Upper lobe of left lung (tissue), 6 donors: ENCODE measurements around the gene B3GLCT. TPM values are rescaled to one million over a fixed set of nuclear protein-coding genes. Genes with fewer than 3 reads are reported as not detected.

Source experiments
- ATAC-seq, 2 donors: fragments of 200-7000 bp; cut with Tn5 transposase; one replicate each; pipeline ENCODE4 v1.9.1; 2022; ENCODE audit warnings: mild to moderate bottlenecking in 2 of 2, moderate library complexity in 2 of 2; ENCODE audit not compliant: low FRiP score in 2 of 2
- DNase-seq, 2 donors: peaks; one replicate each; pipeline ENCODE4 v3.0.0-alpha.2; 2019 to 2020
- H3K27ac ChIP-seq, 4 donors: fragments of 200-600 bp; sonication (generic); one replicate each; pipeline ENCODE4 v1.5.1; 2016 to 2019
- H3K27me3 ChIP-seq, 4 donors: fragments of 200-600 bp; sonication (generic); one replicate each; pipeline ENCODE4 v1.5.1; 2017 to 2019
- H3K36me3 ChIP-seq, 4 donors: fragments of 200-600 bp; sonication (generic); one replicate each; pipeline ENCODE4 v1.5.1; 2016 to 2019
- H3K4me1 ChIP-seq, 4 donors: fragments of 200-600 bp; sonication (generic); one replicate each; pipeline ENCODE4 v1.5.1; 2018 to 2019
- H3K4me3 ChIP-seq, 4 donors: fragments of 200-600 bp; sonication (generic); one replicate each; pipeline ENCODE4 v1.5.1; 2017 to 2019; ENCODE audit warnings: mild to moderate bottlenecking in 2 of 4, moderate library complexity in 1 of 4
- H3K9me3 ChIP-seq, 4 donors: fragments of 200-600 bp; sonication (generic); one replicate each; pipeline ENCODE4 v1.5.1; 2018 to 2019
- CTCF ChIP-seq, 6 experiments: fragments of 450-650 bp in 4 of 6; fragments of 200-600 bp in 2 of 6; sonication (generic) in 2 of 6; IDR thresholded peaks; one replicate each; pipeline ENCODE4 v1.5.1; 2016 to 2019; ENCODE audit warnings: antibody characterized with exemption in 6 of 6
- EP300 ChIP-seq, 4 donors: sonication (generic); formaldehyde crosslinking; IDR thresholded peaks; one replicate each; pipeline ENCODE4 v1.5.1; 2017; ENCODE audit warnings: antibody characterized with exemption in 4 of 4, control low read depth in 2 of 4
- POLR2A ChIP-seq, 4 donors: fragments of 450-650 bp; IDR thresholded peaks; one replicate each; pipeline ENCODE4 v1.5.1; 2016 to 2017; ENCODE audit warnings: antibody characterized with exemption in 4 of 4, mild to moderate bottlenecking in 2 of 4
- POLR2AphosphoS5 ChIP-seq, 2 donors: sonication (generic); formaldehyde crosslinking; IDR thresholded peaks; one replicate each; pipeline ENCODE4 v1.5.1; 2017; ENCODE audit warnings: antibody characterized with exemption in 2 of 2
- WGBS, 2 donors: methylation state at CpG; one replicate each; pipeline ENCODE4 v1.1.5; 2017 to 2018; 5-methylcytosine and 5-hydroxymethylcytosine counted together
- total RNA-seq, 6 donors: library from RNA; depleted of rRNA in 4 of 6; stranded (reverse); fragments of >200 nt in 4 of 6; gene quantifications; one replicate each; pipeline versions ENCODE4 v1.1.0 to v1.2.1, GENCODE V29; 2016 to 2021
- donor health status: DM: no; HTN: no; CAD: no; lungs with moderate emphysema.
- donor health status: DM: no; HTN: yes; CAD: no; lungs with severe emphysema.

B3GLCT gene
- total RNA-seq, 6 donors from 2014 or later: 1.0 to 8.2 (median 5.2) TPM

GRCh38 chr13:31355001-31355400 is 155.2 kb downstream of the B3GLCT start:
- WGBS, 2 donors: 83 to 86% methylated on average over 1 of the region's 1 CpG
- no peak overlapping the region for H3K4me3 ChIP-seq
- no peaks in the 10 kb centered on the region for H3K27me3 ChIP-seq
- no peak for ATAC-seq
- DNase-seq: no peak
- H3K27ac ChIP-seq: no peak overlapping the region
- no peaks in the 10 kb centered on the region for H3K36me3 ChIP-seq
- H3K9me3 ChIP-seq: peaks cover 0 to 13% (median 11%) of the 10 kb centered on the region in 4 donors
- no peak for TF ChIP-seq CTCF (IDR thresholded peaks at IDR 0.05)
- TF ChIP-seq POLR2AphosphoS5 (IDR thresholded peaks at IDR 0.05): no peak
- no peak for TF ChIP-seq EP300 (IDR thresholded peaks at IDR 0.05)
- no peak for TF ChIP-seq POLR2A (IDR thresholded peaks at IDR 0.05)
- H3K4me1 ChIP-seq: no peaks in the 10 kb centered on the region

DNA sequence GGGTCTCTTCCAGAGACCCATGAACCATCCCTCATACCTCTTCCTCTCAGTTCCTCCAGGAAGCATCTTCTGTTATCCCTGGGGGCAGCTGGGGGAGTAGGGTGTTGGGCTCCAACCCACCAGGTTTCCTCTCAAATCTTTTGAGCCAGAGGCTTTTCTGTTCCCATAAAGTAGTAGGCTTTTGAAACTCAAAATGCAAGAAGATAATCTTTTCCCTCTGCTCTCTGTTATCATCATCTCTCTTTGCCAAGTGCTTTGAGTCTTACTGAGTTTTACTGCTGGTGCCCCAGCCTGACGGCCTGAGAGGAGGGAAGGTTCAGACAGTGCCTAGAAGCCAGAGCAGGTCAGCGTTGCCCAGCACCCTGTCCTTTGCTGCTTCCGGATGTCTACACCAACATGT is 157.2 kb downstream of the B3GLCT start:
- Histone ChIP-seq H3K27ac (no peak overlapping the region), H3K4me3 (no peak overlapping the region), H3K27me3 (no peaks in the 10 kb centered on the region), H3K9me3 (peaks cover 0 to 13% (median 11%) of the 10 kb centered on the region in 4 donors), H3K4me1 (no peaks in the 10 kb centered on the region), H3K36me3 (no peaks in the 10 kb centered on the region)
- ATAC-seq (no peak), DNase-seq (no peak)
- WGBS, 2 donors: 84 to 86% methylated on average over 3 of the region's 3 CpGs
- TF ChIP-seq EP300 (IDR thresholded peaks at IDR 0.05) (no peak), POLR2A (IDR thresholded peaks at IDR 0.05) (no peak)

DNA sequence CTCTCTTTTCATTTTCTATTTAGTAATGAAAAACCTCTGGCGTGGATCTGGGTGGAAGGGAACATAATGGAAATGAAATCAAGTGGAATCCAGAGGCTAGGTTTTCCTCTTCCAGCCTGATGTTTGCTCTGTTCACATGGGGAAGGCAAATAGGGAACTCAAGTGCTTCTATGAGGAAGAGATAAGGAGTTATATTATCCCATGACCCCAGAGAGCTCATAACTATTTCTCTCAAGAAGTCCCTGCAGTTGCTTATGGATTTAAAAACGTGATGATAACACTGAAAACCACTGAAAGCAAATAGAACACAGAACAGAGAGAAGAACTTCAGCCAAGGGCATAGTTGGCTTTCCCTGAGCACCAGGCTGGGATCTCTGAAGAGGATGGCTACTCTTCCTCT is 157.8 kb downstream of the B3GLCT start:
- no peak for DNase-seq
- no peak overlapping the region for H3K27ac ChIP-seq
- WGBS, 2 donors: 28 to 40% methylated on average over 2 of the region's 2 CpGs
- no peaks in the 10 kb centered on the region for H3K4me1 ChIP-seq
- H3K9me3 ChIP-seq: peaks cover 0 to 13% (median 11%) of the 10 kb centered on the region in 4 donors
- no peak for TF ChIP-seq CTCF (IDR thresholded peaks at IDR 0.05)
- no peak for TF ChIP-seq POLR2A (IDR thresholded peaks at IDR 0.05)
- TF ChIP-seq EP300 (IDR thresholded peaks at IDR 0.05): no peak
- no peak for TF ChIP-seq POLR2AphosphoS5 (IDR thresholded peaks at IDR 0.05)
- no peak for ATAC-seq
- no peak overlapping the region for H3K4me3 ChIP-seq
- H3K36me3 ChIP-seq: no peaks in the 10 kb centered on the region
- H3K27me3 ChIP-seq: no peaks in the 10 kb centered on the region

DNA sequence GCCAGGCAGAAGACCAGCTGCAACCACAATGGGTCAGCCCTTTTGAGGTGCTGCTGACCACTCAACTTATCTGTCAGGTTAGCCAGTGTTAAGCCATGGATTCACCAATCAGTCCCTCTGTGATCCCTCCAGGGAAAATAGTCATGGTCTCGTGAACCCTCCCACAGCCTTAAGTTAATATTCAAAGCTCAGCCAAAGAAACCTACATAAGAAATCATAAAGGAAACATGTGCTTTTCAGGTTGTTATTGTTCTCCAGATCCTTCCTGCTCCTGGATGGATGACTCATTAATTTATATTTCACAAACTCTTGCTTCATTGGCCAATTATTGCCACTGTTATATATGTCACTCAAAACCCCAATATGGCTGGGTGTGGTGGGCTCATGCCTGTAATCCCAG is 161.9 kb downstream of the B3GLCT start:
- no peaks in the 10 kb centered on the region for H3K4me1 ChIP-seq
- 57 to 64% methylated on average over 1 of the region's 1 CpG for WGBS, 2 donors
- no peak for TF ChIP-seq POLR2AphosphoS5 (IDR thresholded peaks at IDR 0.05)
- TF ChIP-seq EP300 (IDR thresholded peaks at IDR 0.05): no peak
- TF ChIP-seq CTCF (IDR thresholded peaks at IDR 0.05): no peak
- TF ChIP-seq POLR2A (IDR thresholded peaks at IDR 0.05): no peak
- ATAC-seq (no peak), DNase-seq (no peak)
- H3K36me3 ChIP-seq: no peaks in the 10 kb centered on the region
- H3K27ac ChIP-seq: no peak overlapping the region
- peaks cover 4 to 21% (median 11%) of the 10 kb centered on the region in 4 donors for H3K9me3 ChIP-seq
- no peak overlapping the region for H3K4me3 ChIP-seq
- no peaks in the 10 kb centered on the region for H3K27me3 ChIP-seq

DNA sequence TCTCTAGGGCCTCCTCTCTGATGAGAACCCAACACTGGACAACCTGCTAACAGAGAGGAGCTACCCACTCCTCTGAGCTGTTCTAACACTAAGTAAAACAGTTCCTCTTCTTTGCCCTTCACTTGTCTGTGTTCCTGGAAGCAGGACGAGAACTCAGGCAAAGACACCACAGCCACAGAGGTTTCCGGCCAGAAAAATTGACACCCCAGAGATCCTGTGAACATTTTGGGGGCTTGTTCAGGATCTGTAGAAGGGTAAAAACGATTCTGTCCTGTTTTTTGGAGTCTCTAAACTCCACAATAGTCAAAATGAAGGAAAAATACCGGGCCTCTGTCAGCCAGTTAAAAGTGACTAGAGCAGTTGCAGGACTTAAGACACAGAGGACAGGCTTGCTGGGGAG is 165.9 kb downstream of the B3GLCT start:
- no peak for TF ChIP-seq CTCF (IDR thresholded peaks at IDR 0.05)
- no peak for TF ChIP-seq POLR2AphosphoS5 (IDR thresholded peaks at IDR 0.05)
- TF ChIP-seq POLR2A (IDR thresholded peaks at IDR 0.05): no peak
- no peak for TF ChIP-seq EP300 (IDR thresholded peaks at IDR 0.05)
- peaks cover 4 to 27% (median 11%) of the 10 kb centered on the region in 4 donors for H3K9me3 ChIP-seq
- ATAC-seq: no peak
- 57 to 73% methylated on average over 4 of the region's 4 CpGs for WGBS, 2 donors
- H3K4me3 ChIP-seq: no peak overlapping the region
- no peak for DNase-seq
- H3K27me3 ChIP-seq: no peaks in the 10 kb centered on the region
- H3K4me1 ChIP-seq: no peaks in the 10 kb centered on the region
- H3K27ac ChIP-seq: no peak overlapping the region
- H3K36me3 ChIP-seq: no peaks in the 10 kb centered on the region
